OCI-LY1 (cell line): ENCODE results near the gene TOR2A.

ENCODE experiments used
- H2AFZ ChIP-seq: fragments of 200-600 bp; sonication (generic), shearing (Covaris generic); 2 replicates; pipeline ENCODE4 v1.6.0; 2014; ENCODE audit warnings: antibody characterized with exemption, mild to moderate bottlenecking, low read length
- H3F3A ChIP-seq: fragments of 200-600 bp; sonication (generic), shearing (Covaris generic); 2 replicates; pipeline ENCODE4 v1.6.0; 2014; ENCODE audit warnings: mild to moderate bottlenecking, antibody characterized with exemption, low read length, moderate library complexity; ENCODE audit not compliant: insufficient read depth
- H3K27ac ChIP-seq: fragments of 200-600 bp; sonication (generic); 2 replicates; pipeline ENCODE4 v1.5.1; 2014; ENCODE audit warnings: low read length, mixed run types, mild to moderate bottlenecking, low read depth; ENCODE audit not compliant: poor library complexity, severe bottlenecking
- H3K27me3 ChIP-seq: fragments of 200-600 bp; sonication (generic); 2 replicates; pipeline ENCODE4 v1.6.0; 2014; ENCODE audit warnings: antibody characterized with exemption, mild to moderate bottlenecking, low read length, moderate library complexity; ENCODE audit not compliant: insufficient read depth
- H3K36me3 ChIP-seq: fragments of 200-600 bp; sonication (generic); 2 replicates; pipeline ENCODE4 v1.6.1; 2014; ENCODE audit warnings: mild to moderate bottlenecking, antibody characterized with exemption, low read length, moderate library complexity, mixed read lengths; ENCODE audit not compliant: insufficient read depth
- H3K4me1 ChIP-seq: fragments of 200-600 bp; sonication (generic); 2 replicates; pipeline ENCODE4 v1.5.1; 2014; ENCODE audit warnings: mild to moderate bottlenecking, low read length, moderate library complexity; ENCODE audit not compliant: insufficient read depth, severe bottlenecking
- H3K4me2 ChIP-seq: fragments of 200-600 bp; sonication (generic), shearing (Covaris generic); 2 replicates; pipeline ENCODE4 v1.6.1; 2014; ENCODE audit warnings: low read length
- H3K4me3 ChIP-seq: fragments of 200-600 bp; sonication (generic); 2 replicates; pipeline ENCODE4 v1.5.1; 2014; ENCODE audit warnings: low read length, low read depth, mild to moderate bottlenecking, mixed read lengths; ENCODE audit not compliant: poor library complexity, severe bottlenecking
- H3K79me2 ChIP-seq: fragments of 200-600 bp; shearing (Covaris generic); 2 replicates; pipeline ENCODE4 v1.6.1; 2016; ENCODE audit warnings: mixed run types, low read length, mixed read lengths; ENCODE audit not compliant: insufficient read depth
- H3K9ac ChIP-seq: fragments of 200-600 bp; sonication (generic), shearing (Covaris generic); 2 replicates; pipeline ENCODE4 v1.6.1; 2014; ENCODE audit warnings: mild to moderate bottlenecking, low read length, mixed read lengths
- H3K9me2 ChIP-seq: fragments of 200-600 bp; sonication (generic), shearing (Covaris generic); 2 replicates; pipeline ENCODE4 v1.6.1; 2014; ENCODE audit warnings: low read depth, mild to moderate bottlenecking, low read length, mixed read lengths
- H3K9me3 ChIP-seq: fragments of 200-600 bp; shearing (Covaris generic); 2 replicates; pipeline ENCODE4 v1.6.1; 2014; ENCODE audit warnings: low read length, mixed read lengths
- H4K20me1 ChIP-seq: fragments of 200-600 bp; sonication (generic), shearing (Covaris generic); 2 replicates; pipeline ENCODE4 v1.6.0; 2016; ENCODE audit warnings: mild to moderate bottlenecking, low read length; ENCODE audit not compliant: insufficient read depth
- CTCF ChIP-seq: fragments of 200-600 bp; sonication (generic), shearing (Covaris generic); IDR thresholded peaks from 2 replicates; pipeline ENCODE4 v1.5.1; 2017; ENCODE audit warnings: mild to moderate bottlenecking, antibody characterized with exemption, low read length, moderate library complexity, mixed read lengths
- EZH2 ChIP-seq: fragments of 200-600 bp; sonication (generic), shearing (Covaris generic); IDR thresholded peaks from 2 replicates; pipeline ENCODE4 v1.8.0; 2017; ENCODE audit warnings: borderline replicate concordance, mixed run types, mild to moderate bottlenecking, antibody characterized with exemption, low read length, moderate library complexity, mixed read lengths

Gene TOR2A

GRCh38 chr9:127780126-127780885 lies 45.2 kb upstream of the TOR2A start:
- H2AFZ ChIP-seq = no peak overlapping the region
- no peak overlapping the region for H3K4me2 ChIP-seq
- TF ChIP-seq EZH2 (no peak), CTCF (no peak)
- peaks cover 75% of the 10 kb centered on the region for H3K4me1 ChIP-seq
- H3K27me3 ChIP-seq = no peaks in the 10 kb centered on the region
- H3K79me2 ChIP-seq = no peaks in the 10 kb centered on the region; the same call in 1 of the 2 replicates
- no peak overlapping the region for H3K4me3 ChIP-seq
- peak overlapping the region; percentile 95 for H3K27ac ChIP-seq
- H3F3A ChIP-seq = 0 out of 2 replicates have a peak, but pooled peaks cover 4% of the 10 kb centered on the region
- no peaks in the 10 kb centered on the region for H3K9me2 ChIP-seq
- H3K36me3 ChIP-seq = 0 out of 2 replicates have a peak, but pooled peaks cover 4% of the 10 kb centered on the region
- H3K9ac ChIP-seq = no peak overlapping the region
- H3K9me3 ChIP-seq = no peaks in the 10 kb centered on the region
- no peaks in the 10 kb centered on the region for H4K20me1 ChIP-seq

GRCh38 chr9:127779136-127779981 lies 44.3 kb upstream of the TOR2A start:
- Histone ChIP-seq H4K20me1 (no peaks in the 10 kb centered on the region), H3K79me2 (no peaks in the 10 kb centered on the region; the same call in 1 of the 2 replicates), H3K4me2 (peak overlapping the region; percentile 71)

More at GRCh38 chr9:127779136-127779981, 44.3 kb upstream of the TOR2A start:
- H3K27me3 ChIP-seq = no peaks in the 10 kb centered on the region
- no peak overlapping the region for H2AFZ ChIP-seq
- 0 out of 2 replicates have a peak, but pooled peaks cover 4% of the 10 kb centered on the region for H3F3A ChIP-seq
- TF ChIP-seq CTCF (no peak), EZH2 (no peak)
- no peaks in the 10 kb centered on the region for H3K9me2 ChIP-seq
- 0 out of 2 replicates have a peak, but pooled peaks cover 4% of the 10 kb centered on the region for H3K36me3 ChIP-seq
- peak overlapping the region; percentile 82 for H3K9ac ChIP-seq
- peak overlapping the region; percentile 95 for H3K27ac ChIP-seq
- peaks cover 69% of the 10 kb centered on the region for H3K4me1 ChIP-seq
- H3K4me3 ChIP-seq = peak overlapping the region; percentile 71
- H3K9me3 ChIP-seq = no peaks in the 10 kb centered on the region
